GM12878 (cell line): Measurements from ENCODE around the gene HIVEP3. TPM values are rescaled to one million over a fixed set of nuclear protein-coding genes. Genes with fewer than 3 reads are reported as not detected.

ENCODE experiments used
- ATF7 ChIP-seq: fragments of 450-650 bp; IDR thresholded peaks from 2 replicates; pipeline ENCODE4 v1.6.1; 2016; ENCODE audit warnings: low read depth, mild to moderate bottlenecking
- CREM ChIP-seq: IDR thresholded peaks from 2 replicates; pipeline ENCODE4 v1.6.1; 2014; ENCODE audit warnings: antibody characterized with exemption, low read depth
- IKZF1 ChIP-seq: fragments of 450-650 bp; conservative IDR thresholded peaks from 2 replicates; pipeline ENCODE4 v1.6.1; 2017; ENCODE audit warnings: antibody characterized with exemption, mild to moderate bottlenecking
- IKZF2 ChIP-seq, 2 experiments: fragments of 450-650 bp; IDR thresholded peaks; 2 replicates each; pipeline ENCODE4 v1.6.1; 2017; ENCODE audit warnings: mild to moderate bottlenecking in 2 of 2, moderate library complexity in 2 of 2
- MLLT1 ChIP-seq: fragments of 450-650 bp; IDR thresholded peaks from 2 replicates; pipeline ENCODE4 v1.6.1; 2016; ENCODE audit warnings: mild to moderate bottlenecking
- POU2F2 ChIP-seq: IDR thresholded peaks from 3 replicates; pipeline ENCODE4 v1.6.1; 2011; ENCODE audit warnings: low read depth, mild to moderate bottlenecking, low read length, borderline replicate concordance
- SIX5 ChIP-seq: IDR thresholded peaks from 2 replicates; pipeline ENCODE4 v1.6.1; 2011; ENCODE audit warnings: mild to moderate bottlenecking, low read depth, low read length, moderate library complexity; ENCODE audit not compliant: severe bottlenecking
- polyA plus RNA-seq, 11 experiments: library from polyadenylated mRNA; depleted of rRNA in 4 of 11; unstranded in 6 of 11; stranded (reverse) in 5 of 11; fragments of >200 nt; fragmentation: Nextera tagmentation in 4 of 11; fragmentation: Illumina TruSeq in 1 of 11; extraction: Ambion mirVana in 4 of 11; extraction: Trizol in 1 of 11; gene quantifications; 1 replicate in 1 of 11; 2 replicates in 10 of 11; pipeline versions ENCODE4 v1.2.1 to v1.2.3, GENCODE V29; 2011 to 2016; ENCODE audit warnings: inconsistent platforms in 2 of 11, missing spikeins in 2 of 11, low read depth in 1 of 11
- total RNA-seq, 4 experiments: library from RNA; depleted of rRNA in 3 of 4; stranded (reverse); fragments of >200 nt in 3 of 4; fragmentation: Illumina TruSeq in 1 of 4; extraction: Trizol in 1 of 4; gene quantifications; 2 replicates each; pipeline versions ENCODE4 v1.2.1 to v1.2.3, GENCODE V29; 2013 to 2021
- TF ChIP-seq, protein P1 (sequence below): IDR thresholded peaks from 2 replicates; pipeline ENCODE4 v1.6.1; 2011; ENCODE audit warnings: mild to moderate bottlenecking, low read depth, low read length, moderate library complexity; ENCODE audit not compliant: insufficient replicate concordance

The HIVEP3 gene
- total and polyA plus RNA-seq, 10 of the 15 experiments (the other 5 are each of a cell fraction or from before 2014, with no cell fraction given): 1.8 to 13.6 (median 3.8) TPM

GRCh38 chr1:41658431-41659158, 260.1 kb downstream of the HIVEP3 start (continued):
- TF ChIP-seq, protein P1, sequence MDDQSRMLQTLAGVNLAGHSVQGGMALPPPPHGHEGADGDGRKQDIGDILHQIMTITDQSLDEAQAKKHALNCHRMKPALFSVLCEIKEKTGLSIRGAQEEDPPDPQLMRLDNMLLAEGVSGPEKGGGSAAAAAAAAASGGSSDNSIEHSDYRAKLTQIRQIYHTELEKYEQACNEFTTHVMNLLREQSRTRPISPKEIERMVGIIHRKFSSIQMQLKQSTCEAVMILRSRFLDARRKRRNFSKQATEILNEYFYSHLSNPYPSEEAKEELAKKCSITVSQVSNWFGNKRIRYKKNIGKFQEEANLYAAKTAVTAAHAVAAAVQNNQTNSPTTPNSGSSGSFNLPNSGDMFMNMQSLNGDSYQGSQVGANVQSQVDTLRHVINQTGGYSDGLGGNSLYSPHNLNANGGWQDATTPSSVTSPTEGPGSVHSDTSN: no peak
- peak; percentile 74 for TF ChIP-seq MLLT1
- no peak for TF ChIP-seq CREM
- TF ChIP-seq SIX5: no peak
- peak; percentile 22 to 23; a peak in 2 of 4 replicates for TF ChIP-seq IKZF2 (IDR thresholded peaks at IDR 0.05)
- TF ChIP-seq IKZF1: peak; percentile 25; the same call in 1 of the 2 replicates
- TF ChIP-seq ATF7: peak; percentile 81
- TF ChIP-seq POU2F2: no peak
